Cardiac fibroblast (primary cell): ENCODE results near the gene ITGA2.

Source experiments
- DNase-seq, 2 donors: peaks; one replicate each; pipeline versions ENCODE4 v3.0.0 to v3.0.0-alpha.2; 2010; ENCODE audit warnings: low read depth in 2 of 2
- H3K4me3 ChIP-seq, 2 donors: replicated peaks in 1 of 2; 1 replicate in 1 of 2; 2 replicates in 1 of 2; pipeline ENCODE4 v1.5.1; 2011; ENCODE audit warnings: low read depth in 2 of 2, low read length in 2 of 2, mild to moderate bottlenecking in 2 of 2, moderate library complexity in 1 of 2
- TF ChIP-seq, protein P1 (sequence below): IDR thresholded peaks from one replicate; pipeline ENCODE4 v1.5.1; 2011; ENCODE audit warnings: low read depth, mild to moderate bottlenecking, low read length, inconsistent platforms

Gene ITGA2

DNA sequence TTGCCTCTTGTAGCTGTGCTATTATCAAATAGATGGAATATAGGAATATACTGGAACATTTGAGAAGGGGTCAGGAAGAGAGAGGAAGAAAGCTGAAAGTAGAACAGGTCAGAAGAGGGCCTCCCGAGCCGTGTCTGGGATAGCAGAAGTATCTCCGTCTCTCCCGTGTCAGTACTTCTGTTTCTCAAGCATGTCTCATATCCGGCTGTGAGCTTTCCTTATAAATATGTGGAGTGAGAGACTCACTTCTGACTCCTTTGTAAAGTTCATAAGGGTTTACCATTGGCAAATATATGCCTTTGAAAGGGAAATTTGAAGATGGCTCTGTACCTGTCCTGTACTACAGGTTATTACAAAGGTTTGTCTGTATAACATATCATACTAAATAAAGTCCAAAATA is 70.1 kb downstream of the ITGA2 start:
- peak in 1 of 2 donors; percentile 63 for DNase-seq
- no peak overlapping the region for H3K4me3 ChIP-seq
- TF ChIP-seq, protein P1, sequence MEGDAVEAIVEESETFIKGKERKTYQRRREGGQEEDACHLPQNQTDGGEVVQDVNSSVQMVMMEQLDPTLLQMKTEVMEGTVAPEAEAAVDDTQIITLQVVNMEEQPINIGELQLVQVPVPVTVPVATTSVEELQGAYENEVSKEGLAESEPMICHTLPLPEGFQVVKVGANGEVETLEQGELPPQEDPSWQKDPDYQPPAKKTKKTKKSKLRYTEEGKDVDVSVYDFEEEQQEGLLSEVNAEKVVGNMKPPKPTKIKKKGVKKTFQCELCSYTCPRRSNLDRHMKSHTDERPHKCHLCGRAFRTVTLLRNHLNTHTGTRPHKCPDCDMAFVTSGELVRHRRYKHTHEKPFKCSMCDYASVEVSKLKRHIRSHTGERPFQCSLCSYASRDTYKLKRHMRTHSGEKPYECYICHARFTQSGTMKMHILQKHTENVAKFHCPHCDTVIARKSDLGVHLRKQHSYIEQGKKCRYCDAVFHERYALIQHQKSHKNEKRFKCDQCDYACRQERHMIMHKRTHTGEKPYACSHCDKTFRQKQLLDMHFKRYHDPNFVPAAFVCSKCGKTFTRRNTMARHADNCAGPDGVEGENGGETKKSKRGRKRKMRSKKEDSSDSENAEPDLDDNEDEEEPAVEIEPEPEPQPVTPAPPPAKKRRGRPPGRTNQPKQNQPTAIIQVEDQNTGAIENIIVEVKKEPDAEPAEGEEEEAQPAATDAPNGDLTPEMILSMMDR, result no peak

DNA sequence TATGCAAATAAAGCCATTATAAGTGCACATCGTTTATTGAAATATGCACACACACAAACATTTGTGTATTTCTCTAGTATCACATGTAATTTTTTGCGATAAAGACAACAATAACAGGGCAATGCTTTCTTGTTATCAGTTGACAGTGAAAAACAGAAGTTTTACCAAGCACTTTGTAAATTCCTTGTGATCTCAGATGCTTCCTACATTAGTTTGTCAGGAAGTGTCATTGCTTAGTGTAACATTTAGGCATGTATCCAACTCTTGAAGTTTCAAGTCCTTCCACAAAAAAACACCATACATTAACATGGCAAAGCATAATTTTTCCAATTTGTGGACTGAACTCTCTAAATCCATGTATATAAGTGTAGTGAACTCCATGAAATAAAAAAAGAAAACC is 74.0 kb downstream of the ITGA2 start:
- no peak overlapping the region for H3K4me3 ChIP-seq
- TF ChIP-seq, protein P1, result no peak
- peak; percentile 38 to 66 for DNase-seq

DNA sequence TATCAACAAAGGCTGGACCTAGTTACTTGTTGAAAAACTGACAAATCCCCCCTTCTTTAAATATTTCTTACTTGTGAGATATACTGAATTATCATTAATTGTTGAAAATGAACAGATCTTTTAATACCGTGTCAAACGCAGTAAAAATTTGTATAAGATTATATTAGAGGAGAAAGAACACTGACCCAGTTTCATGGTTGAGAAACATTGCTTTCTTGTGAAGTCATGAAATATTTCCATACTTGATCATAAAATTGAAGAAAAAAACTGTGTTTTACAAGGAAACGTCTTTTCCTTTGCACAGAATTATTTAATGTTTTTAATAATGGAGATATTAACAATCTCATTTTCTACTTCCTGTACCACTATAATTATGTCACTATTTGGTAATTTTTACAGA is 74.6 kb downstream of the ITGA2 start:
- TF ChIP-seq, protein P1, result no peak
- no peak overlapping the region for H3K4me3 ChIP-seq
- DNase-seq, result peak in 1 of 2 donors; percentile 50

DNA sequence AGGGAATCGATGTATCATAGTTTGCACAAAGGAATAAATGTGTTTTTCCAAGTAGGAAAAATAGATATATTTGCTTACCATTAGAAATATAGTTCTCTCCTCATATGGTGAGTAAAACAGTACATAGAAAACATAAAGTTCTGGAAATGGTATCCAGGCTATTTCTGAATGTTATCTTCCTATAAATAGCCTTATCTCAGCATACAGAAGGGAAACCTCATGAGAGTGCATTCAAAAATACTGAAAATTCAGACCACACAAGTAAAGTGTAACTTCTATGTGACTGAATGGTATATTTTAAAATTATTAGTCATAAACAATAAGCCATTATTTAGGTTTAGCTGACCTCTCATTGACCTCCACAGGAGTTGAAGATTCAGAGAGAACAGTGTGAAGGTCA is 76.9 kb downstream of the ITGA2 start:
- no peak for DNase-seq
- TF ChIP-seq, protein P1, result no peak
- no peak overlapping the region for H3K4me3 ChIP-seq

DNA sequence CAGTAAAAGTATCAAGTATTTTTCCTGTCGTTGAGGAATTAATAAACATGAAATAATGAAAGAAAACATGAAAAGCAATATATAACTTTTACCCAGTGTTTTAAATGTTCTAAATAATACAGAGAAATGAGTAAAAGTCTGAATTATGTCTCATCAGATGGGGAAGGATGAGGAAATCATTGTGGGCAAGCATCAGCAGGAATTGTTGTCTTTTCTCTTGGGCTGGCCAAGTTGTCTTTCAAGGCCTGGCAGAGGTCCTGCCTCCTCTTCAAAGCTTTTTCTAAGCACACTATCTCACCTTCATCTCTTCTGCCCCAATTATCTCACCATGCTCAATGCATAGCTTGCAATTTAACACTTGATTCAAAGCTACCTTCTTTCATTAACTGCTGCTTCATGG is 78.5 kb downstream of the ITGA2 start:
- H3K4me3 ChIP-seq, result no peak overlapping the region
- DNase-seq, result peak; percentile 13 to 57
- TF ChIP-seq, protein P1, result no peak

DNA sequence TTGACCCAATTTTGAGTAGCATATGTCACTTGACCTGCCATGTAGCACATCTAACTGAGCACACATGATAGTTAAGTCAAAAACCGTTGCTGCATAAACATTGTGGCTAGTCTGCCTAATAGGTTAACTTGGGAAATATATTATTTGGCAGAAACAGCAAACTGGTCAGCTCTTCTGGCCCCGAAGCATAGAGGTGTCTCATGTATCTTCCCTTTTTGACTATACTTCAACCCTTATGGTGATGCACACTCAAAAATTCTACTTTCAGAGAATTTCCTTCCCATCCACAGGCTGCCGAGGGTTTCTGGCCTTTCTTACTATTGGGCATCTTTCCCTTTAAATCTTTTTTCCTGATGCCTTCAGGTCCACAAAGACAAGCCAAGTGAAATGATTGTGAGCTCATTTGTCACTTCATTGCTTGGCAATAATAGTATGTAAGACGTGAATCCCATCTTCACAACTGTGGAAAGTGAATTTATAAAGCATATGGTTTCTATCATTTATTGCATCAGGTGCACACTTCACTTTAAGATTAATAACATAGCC is 79.2 kb downstream of the ITGA2 start:
- no peak overlapping the region for H3K4me3 ChIP-seq
- TF ChIP-seq, protein P1, result no peak
- DNase-seq, result no peak

DNA sequence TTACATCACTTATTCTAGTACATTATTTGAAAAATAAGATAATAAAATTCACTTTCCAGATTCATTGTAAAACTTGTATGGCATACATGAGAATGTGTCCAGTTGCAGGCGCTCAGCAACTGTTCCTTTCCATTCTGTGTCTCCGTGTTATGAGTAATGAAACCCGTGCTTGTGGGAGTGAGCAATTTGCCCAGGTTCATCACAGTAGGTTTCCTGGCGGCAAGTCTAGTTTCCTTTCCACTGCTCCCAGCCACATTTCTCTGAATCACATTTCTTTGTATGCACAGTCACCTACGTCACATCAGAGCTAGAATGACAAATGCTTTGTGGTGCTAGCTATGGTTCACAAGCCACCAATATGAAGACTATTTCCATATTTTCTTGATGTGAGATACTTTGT is 80.5 kb downstream of the ITGA2 start:
- DNase-seq, result peak; percentile 66 to 93
- no peak overlapping the region for H3K4me3 ChIP-seq

More for the DNA sequence above, 80.5 kb downstream of the ITGA2 start:
- TF ChIP-seq, protein P1, result no peak
